Lower lobe of right lung (tissue), 2 donors: Measurements from ENCODE around the gene TEX101. TPM values are rescaled to one million over a fixed set of nuclear protein-coding genes. Genes with fewer than 3 reads are reported as not detected.

Experiments used
- ATAC-seq, 2 donors: fragments of 200-7000 bp; cut with Tn5 transposase; one replicate each; pipeline ENCODE4 v1.9.1; 2020 to 2022; ENCODE audit warnings: mild to moderate bottlenecking in 2 of 2, moderate library complexity in 2 of 2
- DNase-seq: peaks from one replicate; pipeline ENCODE4 v3.0.0-alpha.2; 2020
- H3K27ac ChIP-seq: fragments of 200-600 bp; one replicate; pipeline ENCODE4 v1.8.0; 2022
- H3K27me3 ChIP-seq: fragments of 200-600 bp; one replicate; pipeline ENCODE4 v1.8.0; 2022; ENCODE audit warnings: low read depth
- H3K36me3 ChIP-seq: fragments of 200-600 bp; one replicate; pipeline ENCODE4 v1.8.0; 2022; ENCODE audit warnings: mild to moderate bottlenecking
- H3K4me1 ChIP-seq: fragments of 200-600 bp; one replicate; pipeline ENCODE4 v1.8.0; 2022
- H3K4me3 ChIP-seq: fragments of 200-600 bp; one replicate; pipeline ENCODE4 v1.8.0; 2022; ENCODE audit warnings: mild to moderate bottlenecking
- H3K9me3 ChIP-seq: fragments of 200-600 bp; one replicate; pipeline ENCODE4 v1.8.0; 2022
- intact Hi-C: fragments of 100-400 bp; cut with DNase I; formaldehyde crosslinking; loops from one replicate; pipeline ENCODE4 v1.11.0; 2022
- total RNA-seq: library from RNA; stranded (reverse); fragmentation: NEBNext Ultra II Directional; extraction: Animal tissue kit (Norgen Biotek cat#: 25700); gene quantifications from one replicate; pipeline ENCODE4 v1.2.1, GENCODE V29; 2021
- TF ChIP-seq, protein P1 (sequence below): fragments of 200-600 bp; IDR thresholded peaks from one replicate; pipeline ENCODE4 v1.8.0; 2022; ENCODE audit warnings: antibody characterized with exemption, mild to moderate bottlenecking
- donor health status: DM: no; HTN: yes; CAD: no; lungs with severe emphysema.

TEX101 gene
- total RNA-seq, 1 donor from 2014 or later: not detected

DNA sequence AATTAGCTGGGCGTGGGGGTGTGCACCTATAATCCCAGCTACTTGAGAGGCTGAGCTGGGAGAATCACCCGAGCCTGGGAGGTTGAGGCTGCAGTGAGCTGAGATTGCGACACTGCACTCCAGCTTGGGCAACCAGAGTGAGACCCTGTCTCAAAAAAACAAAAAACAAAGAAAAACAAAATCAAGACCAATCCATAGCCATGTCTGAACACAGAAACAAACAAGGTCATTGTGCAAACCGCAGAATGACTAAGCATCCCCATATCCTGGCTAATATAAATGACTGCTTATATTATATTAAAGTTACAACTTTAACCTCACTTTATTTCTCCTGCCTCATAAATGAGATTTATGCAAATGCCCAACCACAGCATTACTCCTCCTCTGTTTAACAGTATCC is 53.0 kb downstream of the TEX101 start:
- Histone ChIP-seq H3K4me1 (peaks cover 13% of the 10 kb centered on the region), H3K4me3 (no peak overlapping the region), H3K27me3 (no peaks in the 10 kb centered on the region), H3K27ac (no peak overlapping the region), H3K36me3 (no peaks in the 10 kb centered on the region), H3K9me3 (no peaks in the 10 kb centered on the region)
- no peak for ATAC-seq
- intact Hi-C loops: no loop called here
- TF ChIP-seq, protein P1, sequence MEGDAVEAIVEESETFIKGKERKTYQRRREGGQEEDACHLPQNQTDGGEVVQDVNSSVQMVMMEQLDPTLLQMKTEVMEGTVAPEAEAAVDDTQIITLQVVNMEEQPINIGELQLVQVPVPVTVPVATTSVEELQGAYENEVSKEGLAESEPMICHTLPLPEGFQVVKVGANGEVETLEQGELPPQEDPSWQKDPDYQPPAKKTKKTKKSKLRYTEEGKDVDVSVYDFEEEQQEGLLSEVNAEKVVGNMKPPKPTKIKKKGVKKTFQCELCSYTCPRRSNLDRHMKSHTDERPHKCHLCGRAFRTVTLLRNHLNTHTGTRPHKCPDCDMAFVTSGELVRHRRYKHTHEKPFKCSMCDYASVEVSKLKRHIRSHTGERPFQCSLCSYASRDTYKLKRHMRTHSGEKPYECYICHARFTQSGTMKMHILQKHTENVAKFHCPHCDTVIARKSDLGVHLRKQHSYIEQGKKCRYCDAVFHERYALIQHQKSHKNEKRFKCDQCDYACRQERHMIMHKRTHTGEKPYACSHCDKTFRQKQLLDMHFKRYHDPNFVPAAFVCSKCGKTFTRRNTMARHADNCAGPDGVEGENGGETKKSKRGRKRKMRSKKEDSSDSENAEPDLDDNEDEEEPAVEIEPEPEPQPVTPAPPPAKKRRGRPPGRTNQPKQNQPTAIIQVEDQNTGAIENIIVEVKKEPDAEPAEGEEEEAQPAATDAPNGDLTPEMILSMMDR: no peak
- no peak for DNase-seq

Other genes with a start within 250 kb of the TEX101 start
- not detected for gene PSG5, start 228.4 kb upstream of the TEX101 start, total RNA-seq
- not detected for gene PSG4, start 209.3 kb upstream of the TEX101 start, total RNA-seq
- gene PSG9, start 145.4 kb upstream of the TEX101 start, total RNA-seq: not detected
- gene CD177, start 61.2 kb upstream of the TEX101 start, total RNA-seq: 5.7 TPM
- gene LYPD3, start 50.7 kb downstream of the TEX101 start, total RNA-seq: 0.74 TPM
- gene PHLDB3, start 89.9 kb downstream of the TEX101 start, total RNA-seq: 7.8 TPM
- gene ETHE1, start 112.3 kb downstream of the TEX101 start, total RNA-seq: 47.4 TPM
- 2.8 TPM for gene ZNF575, start 118.3 kb downstream of the TEX101 start, total RNA-seq
- gene XRCC1, start 160.6 kb downstream of the TEX101 start, total RNA-seq: 26.9 TPM
- 5.8 TPM for gene PINLYP, start 160.9 kb downstream of the TEX101 start, total RNA-seq
- 21.1 TPM for gene IRGQ, start 181.2 kb downstream of the TEX101 start, total RNA-seq
- 14.2 TPM for gene ZNF576, start 181.7 kb downstream of the TEX101 start, total RNA-seq
- gene SRRM5, start 197.2 kb downstream of the TEX101 start, total RNA-seq: 0.24 TPM
- gene ZNF428, start 204.7 kb downstream of the TEX101 start, total RNA-seq: 29.6 TPM
- 8.1 TPM for gene CADM4, start 225.0 kb downstream of the TEX101 start, total RNA-seq